Activated B cell treated with CpG ODN at 0.5 μM for 24 hours (primary cell): Measurements from ENCODE around the gene GCC2. TPM values are rescaled to one million over a fixed set of nuclear protein-coding genes. Genes with fewer than 3 reads are reported as not detected.
"Not testable (repeated sequence)": the region's sequence is repeated elsewhere in the genome, so short reads cannot be mapped to it uniquely, and the experiment has no call there.

Source experiments
- ATAC-seq: fragments of 200-7000 bp; cut with Tn5 transposase; one replicate; pipeline ENCODE4 v1.10.0; 2021; ENCODE audit warnings: low read depth, mild to moderate bottlenecking, moderate library complexity
- CTCF ChIA-PET: fragments of 350-600 bp; sonication (Branson Sonifier 250); formaldehyde crosslinking; loops from one replicate; lab custom pipeline; 2021; ENCODE audit warnings: antibody characterized with exemption; lab: Charles Lee
- POLR2A ChIA-PET: fragments of 350-600 bp; sonication (Branson Sonifier 250); formaldehyde crosslinking; loops from one replicate; lab custom pipeline; 2021; ENCODE audit warnings: antibody characterized with exemption; lab: Charles Lee
- DNase-seq: peaks from one replicate; pipeline ENCODE4 v3.0.0; 2022
- H3K27ac Mint-ChIP-seq: one replicate; pipeline ENCODE4 v1.8.0; 2020; ENCODE audit warnings: mixed read lengths
- H3K27me3 Mint-ChIP-seq: one replicate; pipeline ENCODE4 v1.8.0; 2021; ENCODE audit warnings: mixed read lengths
- H3K36me3 Mint-ChIP-seq: one replicate; pipeline ENCODE4 v1.8.0; 2021; ENCODE audit warnings: low read depth, mixed read lengths
- H3K4me1 Mint-ChIP-seq: one replicate; pipeline ENCODE4 v1.8.0; 2021; ENCODE audit warnings: mixed read lengths
- H3K4me3 Mint-ChIP-seq: one replicate; pipeline ENCODE4 v1.8.0; 2020; ENCODE audit warnings: mild to moderate bottlenecking, mixed read lengths
- H3K9me3 Mint-ChIP-seq: one replicate; pipeline ENCODE4 v1.8.0; 2020; ENCODE audit warnings: mixed read lengths
- CTCF ChIP-seq: fragments of 200-600 bp; IDR thresholded peaks from one replicate; pipeline ENCODE4 v1.8.0; 2022; ENCODE audit warnings: antibody characterized with exemption, mild to moderate bottlenecking
- intact Hi-C: fragments of 100-400 bp; cut with micrococcal nuclease; formaldehyde crosslinking; loops from one replicate; pipeline ENCODE4 v1.15.1; 2024
- total RNA-seq: library from RNA; stranded (reverse); gene quantifications from 2 replicates; pipeline ENCODE4 v1.2.3, GENCODE V29; 2022

Gene GCC2
- total RNA-seq, 1 donor from 2014 or later: 53.8 TPM

GRCh38 chr2:108492364-108492763 lies 43.4 kb downstream of the GCC2 start:
- Mint-ChIP-seq H3K9me3 (no peaks in the 10 kb centered on the region), H3K36me3 (peaks cover 67% of the 10 kb centered on the region), H3K27ac (no peak overlapping the region), H3K4me3 (no peak overlapping the region), H3K4me1 (no peaks in the 10 kb centered on the region), H3K27me3 (no peaks in the 10 kb centered on the region)
- no peak for DNase-seq
- CTCF ChIA-PET: no interaction called here
- intact Hi-C loops: loop anchor here (5.0 kb wide), 1 partner anchor 90 kb away; no protein-coding TSS in a partner anchor
- POLR2A ChIA-PET: interaction anchor here (0.9 kb wide), 1 partner anchor 41 kb away, joined by 4 read pairs; no protein-coding TSS in a partner anchor
- TF ChIP-seq CTCF: no peak
- ATAC-seq: no peak

DNA sequence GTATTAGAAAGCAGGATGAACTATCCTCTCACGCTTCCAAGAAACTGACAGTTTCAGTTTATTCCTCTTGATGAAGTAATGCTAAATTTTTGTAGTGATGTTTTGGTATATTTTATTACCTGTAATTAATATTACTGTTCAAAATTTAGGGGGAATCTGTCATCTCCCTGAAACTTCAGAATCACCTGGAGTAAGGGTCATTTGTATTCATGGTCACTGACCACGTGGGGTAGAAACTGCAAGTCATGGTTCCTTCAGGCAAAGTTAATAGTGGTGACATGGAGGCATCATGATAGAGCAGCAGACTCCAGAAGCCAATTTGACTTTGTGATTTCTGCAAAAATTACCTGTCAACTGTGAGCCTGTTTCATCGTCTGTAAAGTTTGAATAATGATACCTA lies 47.2 kb downstream of the GCC2 start:
- H3K27me3 Mint-ChIP-seq, CTCF ChIA-PET, H3K4me1 Mint-ChIP-seq, H3K27ac Mint-ChIP-seq, H3K9me3 Mint-ChIP-seq, DNase-seq, POLR2A ChIA-PET, ATAC-seq, intact Hi-C loops, H3K4me3 Mint-ChIP-seq: not testable (repeated sequence)
- H3K36me3 Mint-ChIP-seq: peaks cover 61% of the 10 kb centered on the region

DNA sequence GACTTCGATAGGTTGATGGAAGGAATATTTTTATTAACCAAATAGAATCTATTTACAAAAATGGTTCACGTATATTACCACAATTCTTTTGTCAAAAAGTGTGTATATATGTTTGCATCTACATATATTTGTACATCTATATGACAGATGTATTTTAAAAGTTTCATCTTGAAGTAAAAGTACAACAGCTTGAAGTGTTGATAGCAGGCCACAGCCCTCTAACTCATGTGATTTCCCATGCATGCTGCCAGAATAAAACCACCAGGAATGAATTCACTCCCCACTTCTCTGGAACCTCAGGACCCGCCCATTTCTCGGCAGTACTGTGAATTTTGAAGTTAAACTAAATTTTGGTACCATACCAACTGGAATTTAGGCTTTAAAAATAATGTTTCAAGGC lies 58.6 kb downstream of the GCC2 start:
- H3K27ac Mint-ChIP-seq, DNase-seq, CTCF ChIA-PET, H3K4me3 Mint-ChIP-seq, H3K27me3 Mint-ChIP-seq, ATAC-seq, intact Hi-C loops, POLR2A ChIA-PET, H3K9me3 Mint-ChIP-seq, H3K4me1 Mint-ChIP-seq: not testable (repeated sequence)
- peaks cover 44% of the 10 kb centered on the region for H3K36me3 Mint-ChIP-seq

- POLR2A ChIA-PET: interaction anchor here (0.6 kb wide), 1 partner anchor 49 kb away, joined by 8 read pairs; no protein-coding TSS in a partner anchor
- CTCF ChIA-PET, H3K4me1 Mint-ChIP-seq, H3K4me3 Mint-ChIP-seq, ATAC-seq, H3K27ac Mint-ChIP-seq, DNase-seq, H3K9me3 Mint-ChIP-seq, H3K27me3 Mint-ChIP-seq, intact Hi-C loops: not testable (repeated sequence)
- H3K36me3 Mint-ChIP-seq: peaks cover 14% of the 10 kb centered on the region
Measured at GRCh38 chr2:108512431-108512830, 63.4 kb downstream of the GCC2 start.

DNA sequence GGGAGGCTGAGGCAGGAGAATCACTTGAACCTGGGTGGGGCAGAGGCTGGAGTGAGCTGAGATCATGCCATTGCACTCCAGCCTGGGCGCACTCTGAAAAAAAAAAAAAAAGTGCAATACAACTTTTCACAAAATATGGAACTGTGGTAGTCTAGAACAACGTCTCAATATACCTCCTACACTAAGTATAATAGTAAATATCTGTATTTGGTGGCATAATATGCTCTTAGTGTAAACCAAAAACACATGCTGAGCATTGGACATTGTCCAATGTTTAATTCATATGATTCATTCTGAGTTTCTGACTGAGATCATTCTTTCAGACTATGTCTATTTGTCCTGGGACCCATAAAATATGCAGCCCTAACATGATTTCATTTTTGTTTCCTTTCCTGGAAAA lies 65.5 kb downstream of the GCC2 start:
- H3K36me3 Mint-ChIP-seq, intact Hi-C loops, H3K9me3 Mint-ChIP-seq, ATAC-seq, H3K27me3 Mint-ChIP-seq, H3K27ac Mint-ChIP-seq, DNase-seq, CTCF ChIA-PET, H3K4me3 Mint-ChIP-seq, H3K4me1 Mint-ChIP-seq, POLR2A ChIA-PET: not testable (repeated sequence)

GRCh38 chr2:108524688-108525087 lies 75.7 kb downstream of the GCC2 start:
- H3K27me3 Mint-ChIP-seq, H3K4me1 Mint-ChIP-seq, ATAC-seq, CTCF ChIA-PET, H3K27ac Mint-ChIP-seq, H3K9me3 Mint-ChIP-seq, H3K4me3 Mint-ChIP-seq, H3K36me3 Mint-ChIP-seq, POLR2A ChIA-PET, DNase-seq, intact Hi-C loops: not testable (repeated sequence)

- H3K4me1 Mint-ChIP-seq, DNase-seq, H3K27me3 Mint-ChIP-seq, POLR2A ChIA-PET, ATAC-seq, CTCF ChIA-PET, H3K4me3 Mint-ChIP-seq, intact Hi-C loops, H3K9me3 Mint-ChIP-seq, H3K27ac Mint-ChIP-seq, H3K36me3 Mint-ChIP-seq: not testable (repeated sequence)
Measured at GRCh38 chr2:108525258-108525657, 76.3 kb downstream of the GCC2 start.

DNA sequence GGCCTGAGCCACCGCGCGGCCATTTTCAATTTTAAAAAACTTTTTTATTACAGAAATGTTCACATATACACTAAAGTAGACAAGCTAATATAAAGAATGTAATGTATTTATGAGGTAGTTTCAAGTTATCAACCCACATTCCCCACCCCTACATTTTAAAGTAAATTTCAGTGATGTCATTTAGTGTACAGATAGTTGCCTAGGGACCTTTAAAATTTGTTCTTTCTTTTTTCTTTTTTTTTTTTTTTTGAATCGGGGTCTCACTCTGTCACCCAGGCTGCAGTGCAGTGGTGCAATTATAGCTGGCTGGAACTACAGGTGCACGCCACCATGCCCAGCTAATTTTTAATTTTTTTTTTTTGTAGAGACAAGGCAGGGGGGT lies 82.7 kb downstream of the GCC2 start:
- peaks cover 2% of the 10 kb centered on the region for H3K36me3 Mint-ChIP-seq
- no peak overlapping the region for H3K27ac Mint-ChIP-seq
- H3K9me3 Mint-ChIP-seq: no peaks in the 10 kb centered on the region
- peaks cover 30% of the 10 kb centered on the region for H3K4me1 Mint-ChIP-seq
- TF ChIP-seq CTCF: no peak
- H3K27me3 Mint-ChIP-seq: no peaks in the 10 kb centered on the region
- CTCF ChIA-PET: no interaction called here
- intact Hi-C loops: loop anchor here (5.0 kb wide), 2 partner anchors 44 to 256 kb away; partner anchors contain the start of gene CCDC138
- ATAC-seq (no peak), DNase-seq (no peak)
- POLR2A ChIA-PET: interaction anchor here (0.6 to 1.0 kb wide), 3 partner anchors 62 to 443 kb away, joined by 3 to 5 read pairs (median 4); partner anchors contain the start of gene RANBP2
- H3K4me3 Mint-ChIP-seq: no peak overlapping the region
